ENCODE data around the gene GNA14.
"Not testable (repeated sequence)": the region's sequence is repeated elsewhere in the genome, so short reads cannot be mapped to it uniquely, and the experiment has no call there.

The GNA14 gene

GRCh38 chr9:77588271-77588937, 59.7 kb downstream of the GNA14 start:
- DNase-seq (ENCODE audit: low read depth in 2 of 2) = no peak

DNA sequence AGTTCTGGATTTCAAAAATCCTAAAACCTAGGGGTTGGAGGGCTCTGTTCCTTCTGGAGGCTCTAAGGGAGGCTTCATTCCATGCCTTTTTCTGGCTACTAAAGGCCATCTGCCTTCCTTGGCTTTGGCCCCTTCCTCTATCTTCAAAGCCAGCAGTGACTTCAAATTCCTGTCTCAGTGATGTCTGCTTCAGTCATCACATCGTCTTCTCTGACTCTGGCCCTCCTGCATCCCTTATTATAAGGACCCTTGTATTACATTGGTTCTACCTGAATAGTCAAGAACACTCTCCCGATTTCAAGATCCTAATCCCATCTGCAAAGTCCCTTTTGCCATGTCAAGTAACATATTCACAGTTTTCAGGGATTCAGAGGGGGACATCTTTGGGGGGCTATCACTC, 60.3 kb downstream of the GNA14 start:
- no peak for DNase-seq (ENCODE audit: low read depth in 2 of 2)

DNA sequence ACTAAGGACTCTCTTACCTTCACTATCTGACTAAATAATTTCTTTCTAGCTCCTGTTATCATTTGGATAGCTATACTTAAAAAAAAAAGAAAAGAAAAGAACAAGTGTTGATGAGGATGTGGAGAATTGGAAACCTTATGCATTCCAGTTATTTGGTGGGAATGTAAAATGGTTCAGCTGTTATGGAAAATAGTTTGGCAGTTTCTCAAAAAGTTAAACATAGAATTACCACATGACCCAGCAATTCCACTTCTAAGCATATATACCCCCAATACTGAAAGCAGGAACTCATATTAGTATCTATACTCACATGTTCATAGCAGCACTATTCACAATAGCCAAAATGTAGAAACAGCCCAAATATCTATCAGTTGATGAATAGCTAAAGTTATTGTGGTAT, 61.1 kb downstream of the GNA14 start:
- DNase-seq (ENCODE audit: low read depth in 2 of 2) = no peak

DNA sequence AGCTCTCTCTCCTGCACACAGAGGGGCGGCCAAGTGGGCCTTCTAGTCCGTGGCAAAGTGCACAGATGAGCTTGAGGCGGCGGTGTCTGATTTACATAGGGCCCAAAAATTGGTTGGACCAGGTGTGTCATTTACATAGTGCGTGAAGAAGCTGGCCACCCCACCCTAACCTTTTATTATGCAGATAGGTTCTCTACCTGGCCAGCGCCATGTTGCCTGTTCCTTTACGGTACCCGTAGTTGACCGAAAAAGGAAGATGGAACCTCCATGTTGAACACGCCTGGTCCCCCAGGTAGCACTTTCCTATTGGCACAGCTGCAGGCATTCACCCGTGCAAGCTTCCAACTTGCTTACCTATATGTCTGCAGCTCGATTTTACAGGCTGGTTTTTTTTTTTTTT, 61.5 kb downstream of the GNA14 start:
- DNase-seq (ENCODE audit: low read depth in 2 of 2) = no peak

GRCh38 chr9:77585335-77585786, 62.8 kb downstream of the GNA14 start:
- no peak for DNase-seq (ENCODE audit: low read depth in 2 of 2)

GRCh38 chr9:77584927-77585326, 63.2 kb downstream of the GNA14 start:
- DNase-seq (ENCODE audit: low read depth in 2 of 2) = not testable (repeated sequence)

GRCh38 chr9:77582961-77583576, 65.1 kb downstream of the GNA14 start:
- no peak for DNase-seq (ENCODE audit: low read depth in 2 of 2)

DNA sequence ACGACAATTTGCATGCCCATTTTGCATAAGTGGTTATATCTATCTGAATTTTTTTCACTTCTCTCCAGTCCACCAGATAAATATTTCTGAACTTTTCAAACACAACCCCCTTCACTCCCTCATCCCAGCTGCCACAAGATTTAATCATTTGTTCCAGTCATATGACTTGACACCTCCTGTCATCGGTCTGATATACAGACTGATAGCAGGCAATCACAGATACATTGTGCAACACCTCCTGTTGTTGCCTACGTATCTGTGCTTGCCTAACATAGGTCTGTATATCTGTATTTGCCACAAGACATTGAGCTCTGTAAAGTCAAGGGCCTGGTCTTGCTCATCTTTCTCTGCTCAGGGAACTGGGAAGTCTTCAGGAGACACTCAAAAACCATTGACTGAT, 65.6 kb downstream of the GNA14 start:
- no peak for DNase-seq (ENCODE audit: low read depth in 2 of 2)

DNA sequence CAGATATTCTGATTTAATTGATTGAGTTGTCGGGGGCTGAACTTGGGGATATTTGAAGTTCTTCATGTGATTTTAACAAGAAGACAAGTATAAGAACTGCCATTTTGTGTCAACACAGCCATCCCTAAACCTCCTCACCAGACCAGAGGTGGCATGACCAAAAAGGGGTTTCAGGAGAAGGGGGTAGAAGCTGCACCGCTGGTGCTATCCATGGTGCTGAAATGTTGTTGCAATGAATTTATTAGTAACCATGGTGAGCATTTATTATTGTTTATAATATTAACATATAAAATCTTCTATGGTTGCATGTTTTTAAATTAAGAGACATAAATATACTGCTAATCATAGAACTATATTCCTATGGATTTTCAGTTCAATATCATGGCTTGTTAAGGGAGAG, 72.3 kb downstream of the GNA14 start:
- no peak for DNase-seq (ENCODE audit: low read depth in 2 of 2)

GRCh38 chr9:77569335-77569734, 78.8 kb downstream of the GNA14 start:
- DNase-seq (ENCODE audit: low read depth in 2 of 2) = no peak

DNA sequence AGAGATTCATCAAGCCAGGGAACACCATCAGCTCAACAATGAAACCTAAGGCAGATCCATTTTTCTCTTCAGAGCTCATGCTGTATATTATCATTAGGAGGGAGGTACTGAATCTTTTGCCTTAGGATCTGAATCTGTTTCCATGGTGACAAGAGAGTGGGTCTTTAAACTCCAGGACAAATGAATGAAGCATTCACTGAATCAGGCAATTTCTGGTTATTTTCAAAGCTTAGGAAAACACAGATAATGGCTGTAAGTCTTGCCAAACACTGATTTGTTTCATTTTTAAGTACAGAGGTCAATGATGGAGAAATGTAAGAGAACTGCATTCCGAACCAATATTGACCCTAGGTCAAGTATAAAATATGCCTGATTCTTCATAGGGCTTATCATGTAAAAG, 84.9 kb downstream of the GNA14 start:
- DNase-seq (ENCODE audit: low read depth in 2 of 2) = no peak

DNA sequence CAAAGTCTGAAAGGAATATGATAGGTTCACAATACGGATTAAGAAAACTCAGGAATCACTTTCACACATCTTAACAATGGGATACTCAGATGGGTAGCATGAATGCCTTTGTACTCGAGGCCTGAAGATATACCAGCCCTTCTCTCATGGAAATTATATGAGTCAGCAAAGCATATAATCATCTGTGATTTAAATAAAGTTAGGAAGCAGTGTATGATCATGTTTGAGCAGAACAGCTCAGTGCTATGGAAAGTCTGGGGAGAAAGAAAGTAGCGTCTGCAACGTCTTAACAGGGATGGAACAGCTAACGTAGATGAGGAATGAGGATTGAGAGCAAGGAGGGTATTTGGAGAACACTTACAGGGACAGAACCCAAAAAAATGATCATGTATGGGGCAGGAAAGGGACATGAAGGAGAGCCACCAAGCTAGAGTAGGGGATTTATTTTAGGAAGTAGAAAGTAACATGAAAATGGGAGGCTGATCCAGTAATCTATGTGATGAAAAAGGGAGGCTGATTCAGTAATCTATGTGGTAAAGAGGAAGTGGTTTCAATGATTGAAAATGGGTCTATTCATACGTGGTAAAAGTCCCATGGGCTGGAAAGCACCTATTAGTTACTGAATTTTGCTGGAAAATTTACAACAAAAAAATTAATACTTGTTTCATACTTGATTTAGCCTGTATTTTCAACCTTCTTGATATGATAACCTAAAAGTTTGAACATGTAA, 85.9 kb downstream of the GNA14 start:
- DNase-seq (ENCODE audit: low read depth in 2 of 2) = no peak

GRCh38 chr9:77561331-77562018, 86.6 kb downstream of the GNA14 start:
- no peak for DNase-seq (ENCODE audit: low read depth in 2 of 2)

- DNase-seq (ENCODE audit: low read depth in 2 of 2) = no peak
These were observed 91.7 kb downstream of the GNA14 start for GRCh38 chr9:77556396-77556795.

DNA sequence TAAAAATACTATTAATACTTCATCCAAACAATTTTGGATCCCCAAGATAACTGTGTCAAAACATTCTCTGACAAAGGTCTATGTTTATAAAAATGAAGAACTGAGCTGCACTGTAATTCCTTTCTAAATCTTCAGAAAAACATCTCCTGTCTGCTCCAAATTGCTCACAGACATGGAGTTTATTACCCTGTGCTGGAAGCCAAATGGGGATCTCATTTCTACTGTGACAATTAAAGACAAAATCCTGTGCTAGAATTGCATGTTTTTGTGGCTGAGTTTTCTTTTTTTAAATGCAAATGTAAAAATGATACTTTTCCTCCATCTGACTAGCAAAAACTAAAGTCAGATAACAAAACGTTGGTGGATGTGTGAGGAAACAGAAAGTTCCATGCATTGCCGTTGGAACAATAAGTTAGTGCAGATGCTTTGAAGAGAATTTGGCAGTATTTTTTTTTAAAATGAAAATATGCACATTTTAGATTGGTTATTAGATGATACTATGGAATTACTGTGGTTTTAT, 93.5 kb downstream of the GNA14 start:
- DNase-seq (ENCODE audit: low read depth in 2 of 2) = no peak

- no peak for DNase-seq (ENCODE audit: low read depth in 2 of 2)
These were observed 100.9 kb downstream of the GNA14 start for GRCh38 chr9:77547106-77547730.

DNA sequence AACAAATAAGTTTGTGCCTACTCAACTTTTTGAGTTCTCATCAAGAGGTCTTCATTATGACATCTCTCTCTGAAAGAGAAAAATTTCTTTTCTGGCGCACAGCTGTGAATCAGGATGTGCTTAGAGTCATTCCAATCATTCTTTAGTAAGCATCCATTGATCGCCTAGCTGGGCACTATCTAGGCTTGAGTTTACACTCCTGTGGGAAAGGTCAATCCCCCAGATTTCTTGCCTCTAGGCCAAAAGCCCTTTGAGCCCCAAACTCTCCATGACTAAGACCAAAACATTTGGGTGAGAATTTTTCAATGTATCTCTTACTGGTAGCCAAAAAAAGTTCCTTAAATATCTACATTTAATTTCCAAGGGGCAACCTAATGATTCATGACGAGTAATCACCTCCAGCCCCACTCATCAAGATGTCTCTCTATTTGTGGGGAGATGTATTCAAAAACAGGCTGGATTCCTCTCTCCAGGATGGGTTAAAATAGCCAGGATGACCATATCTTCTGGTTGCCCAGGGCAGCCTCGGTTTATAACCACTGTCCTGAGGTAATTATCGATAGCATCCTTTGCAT, 101.7 kb downstream of the GNA14 start:
- no peak for DNase-seq (ENCODE audit: low read depth in 2 of 2)

DNA sequence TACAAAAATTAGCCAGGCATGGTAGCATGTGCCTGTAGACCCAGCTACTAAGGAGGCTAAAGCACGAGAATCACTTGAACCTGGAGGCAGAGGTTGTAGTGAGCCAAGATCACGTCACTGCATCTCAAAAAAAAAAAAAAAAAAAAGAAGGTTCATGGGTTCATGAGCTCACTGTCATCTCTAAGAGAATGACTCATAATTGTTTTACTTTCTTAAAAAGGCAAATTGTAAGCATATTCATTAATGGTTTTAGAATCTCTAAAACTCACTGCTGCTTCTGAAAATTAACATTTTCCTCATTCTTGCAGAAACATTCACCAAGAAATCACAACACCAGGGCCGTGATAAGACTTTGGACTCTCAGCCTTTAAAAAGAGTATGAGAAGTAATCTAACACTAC, 103.6 kb downstream of the GNA14 start:
- DNase-seq (ENCODE audit: low read depth in 2 of 2) = no peak

GRCh38 chr9:77543131-77543822, 104.8 kb downstream of the GNA14 start:
- no peak for DNase-seq (ENCODE audit: low read depth in 2 of 2)

- DNase-seq (ENCODE audit: low read depth in 2 of 2) = no peak
These were observed 106.5 kb downstream of the GNA14 start for GRCh38 chr9:77541600-77541999.

GRCh38 chr9:77541055-77541454, 107.1 kb downstream of the GNA14 start:
- no peak for DNase-seq (ENCODE audit: low read depth in 2 of 2)
